M059J (cell line): ENCODE results near the gene ZDHHC9. TPM values are rescaled to one million over a fixed set of nuclear protein-coding genes. Genes with fewer than 3 reads are reported as not detected.

ENCODE experiments used
- DNase-seq: peaks from one replicate; pipeline ENCODE4 v3.0.0-alpha.2; 2012; ENCODE audit warnings: low read depth
- total RNA-seq: library from RNA; depleted of rRNA; stranded (reverse); fragments of >200 nt; shearing (Covaris generic); gene quantifications from 2 replicates; pipeline ENCODE4 v1.2.3, GENCODE V29; 2014; rRNA removed

The ZDHHC9 gene
- total RNA-seq, 1 experiment from 2014 or later, result 52.3 TPM

GRCh38 chrX:129763666-129764065 lies 80.0 kb downstream of the ZDHHC9 start:
- DNase-seq, result no peak

- DNase-seq, result no peak
Observed at GRCh38 chrX:129762448-129762847, 81.2 kb downstream of the ZDHHC9 start.

GRCh38 chrX:129761596-129761995 lies 82.1 kb downstream of the ZDHHC9 start:
- no peak for DNase-seq

- DNase-seq, result no peak
Observed at GRCh38 chrX:129760981-129761380, 82.7 kb downstream of the ZDHHC9 start.

GRCh38 chrX:129760155-129760554 lies 83.5 kb downstream of the ZDHHC9 start:
- no peak for DNase-seq

- DNase-seq, result peak; percentile 95
Observed at GRCh38 chrX:129759576-129760061, 84.1 kb downstream of the ZDHHC9 start.

GRCh38 chrX:129755779-129756650 lies 87.7 kb downstream of the ZDHHC9 start:
- no peak for DNase-seq

- no peak for DNase-seq
Observed at GRCh38 chrX:129754056-129755024, 89.3 kb downstream of the ZDHHC9 start.

Other genes starting within 250 kb of the ZDHHC9 start
- gene APLN, start 188.9 kb downstream of the ZDHHC9 start, total RNA-seq, result 1.9 and 2.1 TPM in 2 replicates
- not detected in 2 replicates for gene XPNPEP2, start 104.9 kb downstream of the ZDHHC9 start, total RNA-seq
- not detected in 2 replicates for gene SASH3, start 63.9 kb downstream of the ZDHHC9 start, total RNA-seq
- gene UTP14A, start 62.3 kb upstream of the ZDHHC9 start, total RNA-seq, result 16.9 and 37.5 TPM in 2 replicates
- 1.7 and 4.0 TPM in 2 replicates for gene BCORL1, start 138.7 kb upstream of the ZDHHC9 start, total RNA-seq